ENCODE data around the gene KRTAP5-2. TPM values are rescaled to one million over a fixed set of nuclear protein-coding genes. Genes with fewer than 3 reads are reported as not detected.

Gene KRTAP5-2
- total RNA-seq, 4 donors from 2014 or later: 1.7 to 12.0 (median 4.6) TPM; not detected in 1

DNA sequence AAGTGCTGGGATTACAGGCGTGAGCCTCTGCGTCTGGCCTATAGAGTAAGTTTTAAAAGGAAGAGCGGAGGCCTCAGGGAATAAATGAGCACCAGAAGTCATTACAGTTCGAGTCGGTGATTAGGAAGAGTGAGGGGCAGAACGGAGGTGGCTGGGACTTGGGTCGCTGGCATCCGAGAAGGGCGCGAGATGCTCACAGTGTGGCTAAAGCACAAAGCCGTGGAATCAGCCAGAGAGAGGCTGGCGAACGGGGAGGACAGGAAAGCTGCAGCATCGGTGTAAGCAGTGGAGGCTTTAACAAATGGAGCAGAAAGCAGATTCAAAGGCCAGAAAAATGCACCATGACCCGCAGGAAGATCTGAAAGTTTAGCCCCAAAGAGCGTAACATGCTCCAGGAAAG, 26.5 kb upstream of the KRTAP5-2 start:
- Histone ChIP-seq H3K9me3 (no peaks in the 10 kb centered on the region), H3K27me3 (peaks cover 32% of the 10 kb centered on the region), H3K4me3 (no peak overlapping the region), H3K36me3 (no peaks in the 10 kb centered on the region), H3K27ac (no peak overlapping the region), H3K4me1 (no peaks in the 10 kb centered on the region)
- WGBS: 86% methylated on average over 16 of the region's 16 CpGs
- DNase-seq (ENCODE audit: low spot score in 2 of 2): no peak
- TF ChIP-seq POLR2A (IDR thresholded peaks at IDR 0.05) (no peak), EP300 (IDR thresholded peaks at IDR 0.05) (no peak), POLR2AphosphoS5 (IDR thresholded peaks at IDR 0.05) (no peak)
- TF ChIP-seq, protein P1, sequence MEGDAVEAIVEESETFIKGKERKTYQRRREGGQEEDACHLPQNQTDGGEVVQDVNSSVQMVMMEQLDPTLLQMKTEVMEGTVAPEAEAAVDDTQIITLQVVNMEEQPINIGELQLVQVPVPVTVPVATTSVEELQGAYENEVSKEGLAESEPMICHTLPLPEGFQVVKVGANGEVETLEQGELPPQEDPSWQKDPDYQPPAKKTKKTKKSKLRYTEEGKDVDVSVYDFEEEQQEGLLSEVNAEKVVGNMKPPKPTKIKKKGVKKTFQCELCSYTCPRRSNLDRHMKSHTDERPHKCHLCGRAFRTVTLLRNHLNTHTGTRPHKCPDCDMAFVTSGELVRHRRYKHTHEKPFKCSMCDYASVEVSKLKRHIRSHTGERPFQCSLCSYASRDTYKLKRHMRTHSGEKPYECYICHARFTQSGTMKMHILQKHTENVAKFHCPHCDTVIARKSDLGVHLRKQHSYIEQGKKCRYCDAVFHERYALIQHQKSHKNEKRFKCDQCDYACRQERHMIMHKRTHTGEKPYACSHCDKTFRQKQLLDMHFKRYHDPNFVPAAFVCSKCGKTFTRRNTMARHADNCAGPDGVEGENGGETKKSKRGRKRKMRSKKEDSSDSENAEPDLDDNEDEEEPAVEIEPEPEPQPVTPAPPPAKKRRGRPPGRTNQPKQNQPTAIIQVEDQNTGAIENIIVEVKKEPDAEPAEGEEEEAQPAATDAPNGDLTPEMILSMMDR (IDR thresholded peaks at IDR 0.05): no peak

GRCh38 chr11:1623716-1624115, 25.6 kb upstream of the KRTAP5-2 start:
- no peaks in the 10 kb centered on the region for H3K36me3 ChIP-seq
- no peak overlapping the region for H3K4me3 ChIP-seq
- no peaks in the 10 kb centered on the region for H3K9me3 ChIP-seq
- WGBS: 92% methylated on average over 9 of the region's 9 CpGs
- no peak overlapping the region for H3K27ac ChIP-seq
- H3K4me1 ChIP-seq: no peaks in the 10 kb centered on the region
- H3K27me3 ChIP-seq: peaks cover 23% of the 10 kb centered on the region
- TF ChIP-seq EP300 (IDR thresholded peaks at IDR 0.05): no peak
- TF ChIP-seq POLR2A (IDR thresholded peaks at IDR 0.05): no peak
- TF ChIP-seq, protein P1 (IDR thresholded peaks at IDR 0.05): no peak
- TF ChIP-seq POLR2AphosphoS5 (IDR thresholded peaks at IDR 0.05): no peak
- no peak for DNase-seq (ENCODE audit: low spot score in 2 of 2)

GRCh38 chr11:1622086-1622485, 24.0 kb upstream of the KRTAP5-2 start, which contains the start of gene KRTAP5-4:
Gene KRTAP5-4, minus strand, starts transcription at chr11:1622138. Its CDS starts 45 bp downstream, at chr11:1622093.
- no peak for DNase-seq (ENCODE audit: low spot score in 2 of 2)
- WGBS: 65% methylated on average over 1 of the region's 1 CpG
- H3K27ac ChIP-seq: no peak within 1 kb of the TSS

GRCh38 chr11:1619449-1619848, 21.4 kb upstream of the KRTAP5-2 start:
- peaks cover 22% of the 10 kb centered on the region for H3K27me3 ChIP-seq

More at GRCh38 chr11:1622086-1622485, 24.0 kb upstream of the KRTAP5-2 start, which contains the start of gene KRTAP5-4:
- H3K4me1 ChIP-seq: no peaks in the 10 kb centered on the region
- TF ChIP-seq POLR2A (IDR thresholded peaks at IDR 0.05) (no peak), EP300 (IDR thresholded peaks at IDR 0.05) (no peak), POLR2AphosphoS5 (IDR thresholded peaks at IDR 0.05) (no peak)
- TF ChIP-seq, protein P1 (IDR thresholded peaks at IDR 0.05): no peak
- no peaks in the 10 kb centered on the region for H3K9me3 ChIP-seq
- peaks cover 17% of the 10 kb centered on the region for H3K27me3 ChIP-seq
- H3K4me3 ChIP-seq: no peak within 1 kb of the TSS
- no peaks in the 10 kb centered on the region for H3K36me3 ChIP-seq

DNA sequence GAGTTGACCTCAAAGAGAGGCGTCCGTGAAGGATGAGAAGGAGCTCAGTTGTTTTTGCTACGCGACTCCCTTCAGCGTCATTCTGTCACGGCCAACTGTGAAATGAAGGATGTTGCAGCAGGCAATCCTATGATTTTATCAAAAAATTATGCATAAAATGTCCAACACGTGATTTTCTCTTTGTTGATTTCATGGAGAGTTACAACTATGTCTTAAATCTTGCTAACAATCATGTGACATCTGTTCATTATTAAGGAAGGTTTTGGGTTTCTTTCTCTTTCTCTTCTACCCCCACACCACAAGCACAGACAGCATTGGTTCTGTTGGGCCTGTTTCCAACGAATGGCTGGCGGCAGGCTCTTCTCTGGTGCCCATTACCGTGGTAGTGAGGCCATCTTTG, 20.1 kb upstream of the KRTAP5-2 start:
- Histone ChIP-seq H3K4me1 (no peaks in the 10 kb centered on the region), H3K36me3 (no peaks in the 10 kb centered on the region), H3K27me3 (peaks cover 22% of the 10 kb centered on the region), H3K4me3 (no peak overlapping the region), H3K9me3 (no peaks in the 10 kb centered on the region), H3K27ac (no peak overlapping the region)
- no peak for TF ChIP-seq POLR2AphosphoS5 (IDR thresholded peaks at IDR 0.05)
- TF ChIP-seq POLR2A (IDR thresholded peaks at IDR 0.05): no peak
- TF ChIP-seq, protein P1 (IDR thresholded peaks at IDR 0.05): no peak
- TF ChIP-seq EP300 (IDR thresholded peaks at IDR 0.05): no peak
- WGBS: 62% methylated on average over 10 of the region's 10 CpGs
- no peak for DNase-seq (ENCODE audit: low spot score in 2 of 2)

More at GRCh38 chr11:1619449-1619848, 21.4 kb upstream of the KRTAP5-2 start:
- no peak overlapping the region for H3K4me3 ChIP-seq
- H3K36me3 ChIP-seq: no peaks in the 10 kb centered on the region
- no peaks in the 10 kb centered on the region for H3K4me1 ChIP-seq
- no peak overlapping the region for H3K27ac ChIP-seq
- no peak for DNase-seq (ENCODE audit: low spot score in 2 of 2)
- H3K9me3 ChIP-seq: no peaks in the 10 kb centered on the region
- 48% methylated on average over 10 of the region's 10 CpGs for WGBS
- TF ChIP-seq, protein P1 (IDR thresholded peaks at IDR 0.05): no peak
- no peak for TF ChIP-seq POLR2A (IDR thresholded peaks at IDR 0.05)
- TF ChIP-seq EP300 (IDR thresholded peaks at IDR 0.05): no peak
- TF ChIP-seq POLR2AphosphoS5 (IDR thresholded peaks at IDR 0.05): no peak

Data from suprapubic skin (tissue), 4 donors.